ENCODE measurements around the gene LONRF3. TPM values are rescaled to one million over a fixed set of nuclear protein-coding genes. Genes with fewer than 3 reads are reported as not detected.
A peak's percentile ranks its signal among the peaks of the same experiment; 100 is the strongest.

The LONRF3 gene
- total RNA-seq, 2 donors from 2014 or later, result 15.3 to 18.8 TPM

DNA sequence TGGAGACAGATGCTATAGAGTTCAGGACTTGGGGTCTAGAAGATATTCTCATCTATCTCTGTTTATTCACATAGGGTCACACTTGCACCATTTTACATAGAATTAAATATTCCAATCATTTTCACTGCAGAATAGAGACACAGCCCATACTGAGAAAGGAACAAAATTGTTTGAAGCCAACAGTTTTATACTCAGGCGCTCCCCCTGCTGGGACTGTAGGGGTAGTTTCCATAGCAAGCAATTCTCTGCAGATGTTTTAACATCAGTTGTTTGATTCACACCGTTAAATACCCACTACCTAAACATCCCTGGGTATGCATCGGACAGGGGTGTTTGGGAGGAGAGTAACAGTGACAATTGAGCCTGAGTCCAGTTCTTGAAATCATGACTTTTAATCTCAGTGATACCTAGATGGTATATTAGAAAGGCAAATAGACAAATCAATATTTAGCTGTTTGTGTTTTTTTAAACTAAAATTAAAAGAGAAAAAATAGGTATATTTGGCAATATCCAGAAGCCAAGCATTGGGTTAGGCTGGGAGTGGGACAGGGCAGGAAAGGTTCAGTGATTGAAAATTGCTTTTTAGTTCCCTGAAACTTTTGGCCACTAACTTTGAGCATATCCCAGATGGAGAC is 33.8 kb downstream of the LONRF3 start:
- WGBS, 2 donors, result 21 to 25% methylated on average over 3 of the region's 3 CpGs
- no peak overlapping the region for H3K27ac ChIP-seq
- peaks cover 0 to 1% of the 10 kb centered on the region in 2 donors for H3K36me3 ChIP-seq (replicated peaks in 1 of 2; ENCODE audit: insufficient read depth in 1 of 2, low read depth in 2 of 2)
- no peaks in the 10 kb centered on the region for H3K27me3 ChIP-seq
- no peaks in the 10 kb centered on the region for H3K9me3 ChIP-seq
- no peak for ATAC-seq
- H3K4me1 ChIP-seq, result no peaks in the 10 kb centered on the region
- no peak overlapping the region for H3K4me3 ChIP-seq
- DNase-seq, result peak; percentile 14 to 48 (median 22)
- intact Hi-C loops (cut with DNase I), result no loop called here
- TF ChIP-seq POLR2A (IDR thresholded peaks at IDR 0.05) (no peak), CTCF (IDR thresholded peaks at IDR 0.05) (peak; percentile 15 to 52 (median 26))

DNA sequence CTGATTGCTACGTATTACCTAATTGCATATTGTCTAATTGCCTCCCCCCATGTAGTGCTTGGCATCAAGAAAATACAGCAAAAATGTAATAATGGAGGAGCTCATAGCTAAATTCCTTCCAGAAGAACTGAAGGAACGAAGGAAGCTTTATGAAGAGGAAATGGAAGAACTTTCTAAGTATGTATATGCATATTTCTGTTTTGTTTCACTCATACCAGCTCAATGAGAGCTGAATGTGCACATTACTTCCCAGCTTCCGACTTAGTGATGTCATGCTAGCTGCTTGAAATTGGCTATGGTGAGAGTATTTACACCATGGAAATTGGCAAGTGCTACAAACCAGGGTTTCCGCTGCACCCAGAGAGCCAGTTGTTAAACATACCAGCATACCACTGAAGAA is 34.7 kb downstream of the LONRF3 start:
- Histone ChIP-seq H3K27me3 (no peaks in the 10 kb centered on the region), H3K4me1 (no peaks in the 10 kb centered on the region), H3K36me3 (replicated peaks in 1 of 2; ENCODE audit: insufficient read depth in 1 of 2, low read depth in 2 of 2) (peaks cover 0 to 2% of the 10 kb centered on the region in 2 donors), H3K27ac (no peak overlapping the region), H3K4me3 (no peak overlapping the region), H3K9me3 (no peaks in the 10 kb centered on the region)
- no peak for ATAC-seq
- DNase-seq, result no peak
- intact Hi-C loops (cut with DNase I), result no loop called here
- TF ChIP-seq POLR2A (IDR thresholded peaks at IDR 0.05) (no peak), CTCF (IDR thresholded peaks at IDR 0.05) (no peak)
- WGBS, 2 donors, result 78 to 97% methylated on average over 4 of the region's 4 CpGs

DNA sequence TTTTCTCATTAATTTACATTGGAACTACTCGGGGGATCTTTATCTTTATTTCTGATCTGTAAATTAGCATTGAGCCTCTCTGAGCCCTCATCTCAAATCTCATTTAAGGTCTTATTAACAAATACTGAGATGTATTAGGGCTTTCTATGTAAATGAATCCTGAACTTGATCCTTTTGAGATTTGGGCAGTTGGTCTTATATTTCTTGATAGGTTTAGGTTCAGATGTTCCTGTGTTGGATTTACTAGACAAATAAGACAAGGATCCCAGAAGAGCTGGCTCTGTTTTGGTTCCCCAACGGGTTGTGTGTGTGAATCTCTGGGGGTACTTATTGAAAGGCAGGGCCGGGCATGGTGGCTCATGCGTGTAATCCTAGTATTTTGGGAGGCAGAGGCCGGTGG is 36.1 kb downstream of the LONRF3 start:
- no peak overlapping the region for H3K27ac ChIP-seq
- no peaks in the 10 kb centered on the region for H3K9me3 ChIP-seq
- no peaks in the 10 kb centered on the region for H3K27me3 ChIP-seq
- H3K36me3 ChIP-seq (replicated peaks in 1 of 2; ENCODE audit: insufficient read depth in 1 of 2, low read depth in 2 of 2), result peaks cover 0 to 2% of the 10 kb centered on the region in 2 donors
- intact Hi-C loops (cut with DNase I), result no loop called here
- TF ChIP-seq POLR2A (IDR thresholded peaks at IDR 0.05), result no peak
- TF ChIP-seq CTCF (IDR thresholded peaks at IDR 0.05), result no peak
- H3K4me3 ChIP-seq, result no peak overlapping the region
- DNase-seq (no peak), ATAC-seq (no peak)
- 84 to 88% methylated on average over 5 of the region's 5 CpGs for WGBS, 2 donors
- no peaks in the 10 kb centered on the region for H3K4me1 ChIP-seq

DNA sequence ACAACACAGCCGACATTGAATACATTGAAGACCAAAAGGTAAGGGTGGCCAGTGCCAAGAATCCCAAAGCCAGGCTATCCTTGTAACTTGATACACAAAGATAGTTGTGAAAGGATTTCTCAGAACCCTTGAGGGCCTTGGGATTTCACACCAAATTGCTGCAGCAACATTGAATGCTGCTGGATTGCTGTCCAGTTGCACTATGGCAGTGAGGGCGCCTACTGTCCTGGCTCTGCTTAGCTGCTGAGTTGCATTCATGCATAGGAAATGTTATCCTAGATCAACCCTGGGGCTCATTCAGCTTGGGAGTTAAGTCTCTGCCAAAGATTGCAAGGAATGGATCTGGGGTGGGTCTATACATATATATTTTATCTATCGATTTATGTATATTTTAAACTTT is 38.7 kb downstream of the LONRF3 start:
- TF ChIP-seq CTCF (IDR thresholded peaks at IDR 0.05) (no peak), POLR2A (IDR thresholded peaks at IDR 0.05) (no peak)
- no peak for DNase-seq
- Histone ChIP-seq H3K36me3 (replicated peaks in 1 of 2; ENCODE audit: insufficient read depth in 1 of 2, low read depth in 2 of 2) (peaks cover 0 to 2% of the 10 kb centered on the region in 2 donors), H3K9me3 (no peaks in the 10 kb centered on the region), H3K27me3 (no peaks in the 10 kb centered on the region), H3K4me1 (no peaks in the 10 kb centered on the region), H3K27ac (no peak overlapping the region), H3K4me3 (no peak overlapping the region)
- WGBS, 2 donors, result 92% methylated on average over 1 to 3 of the region's 3 CpGs
- ATAC-seq, result no peak
- intact Hi-C loops (cut with DNase I), result no loop called here

All from body of pancreas (tissue), 4 donors.